ENCODE data around the gene WLS.
"Not testable (repeated sequence)": the region's sequence is repeated elsewhere in the genome, so short reads cannot be mapped to it uniquely, and the experiment has no call there.

Gene WLS

GRCh38 chr1:68164918-68165317 lies 67.4 kb downstream of the WLS start:
- DNase-seq = no peak

- DNase-seq = no peak
These were observed 69.1 kb downstream of the WLS start for GRCh38 chr1:68163220-68163619.

- DNase-seq = peak in 1 of 4 experiments; percentile 17
These were observed 69.6 kb downstream of the WLS start for GRCh38 chr1:68162761-68163160.

- not testable (repeated sequence) for DNase-seq
These were observed 70.7 kb downstream of the WLS start for GRCh38 chr1:68161672-68162071.

- DNase-seq = not testable (repeated sequence)
These were observed 71.4 kb downstream of the WLS start for GRCh38 chr1:68160935-68161334.

- no peak for DNase-seq
These were observed 72.3 kb downstream of the WLS start for GRCh38 chr1:68160021-68160420.

GRCh38 chr1:68158837-68159236 lies 73.5 kb downstream of the WLS start:
- no peak for DNase-seq

GRCh38 chr1:68157416-68157815 lies 74.9 kb downstream of the WLS start:
- no peak for DNase-seq

GRCh38 chr1:68151690-68152089 lies 80.6 kb downstream of the WLS start:
- no peak for DNase-seq

GRCh38 chr1:68149907-68150306 lies 82.4 kb downstream of the WLS start:
- DNase-seq = no peak

- DNase-seq = no peak
These were observed 83.1 kb downstream of the WLS start for GRCh38 chr1:68149110-68149798.

- no peak for DNase-seq
These were observed 83.7 kb downstream of the WLS start for GRCh38 chr1:68148631-68149030.

GRCh38 chr1:68147534-68148171 lies 84.7 kb downstream of the WLS start:
- DNase-seq = no peak

- DNase-seq = no peak
These were observed 86.8 kb downstream of the WLS start for GRCh38 chr1:68145418-68146126.

GRCh38 chr1:68144856-68145255 lies 87.5 kb downstream of the WLS start:
- no peak for DNase-seq

GRCh38 chr1:68143633-68144032 lies 88.7 kb downstream of the WLS start:
- DNase-seq = no peak

- no peak for DNase-seq
These were observed 89.9 kb downstream of the WLS start for GRCh38 chr1:68142461-68142860.

- no peak for DNase-seq
These were observed 90.3 kb downstream of the WLS start for GRCh38 chr1:68142036-68142435.

GRCh38 chr1:68141071-68142021 lies 91.0 kb downstream of the WLS start:
- DNase-seq = no peak

- no peak for DNase-seq
These were observed 91.8 kb downstream of the WLS start for GRCh38 chr1:68140536-68140935.

- no peak for DNase-seq
These were observed 96.1 kb downstream of the WLS start for GRCh38 chr1:68136187-68136586.

GRCh38 chr1:68132426-68133130 lies 99.7 kb downstream of the WLS start:
- DNase-seq = no peak
